ENCODE data around the gene SLC34A1. TPM values are rescaled to one million over a fixed set of nuclear protein-coding genes. Genes with fewer than 3 reads are reported as not detected.
A peak's percentile ranks its signal among the peaks of the same experiment; 100 is the strongest.

The SLC34A1 gene
- polyA plus RNA-seq, 3 donors, result not detected

DNA sequence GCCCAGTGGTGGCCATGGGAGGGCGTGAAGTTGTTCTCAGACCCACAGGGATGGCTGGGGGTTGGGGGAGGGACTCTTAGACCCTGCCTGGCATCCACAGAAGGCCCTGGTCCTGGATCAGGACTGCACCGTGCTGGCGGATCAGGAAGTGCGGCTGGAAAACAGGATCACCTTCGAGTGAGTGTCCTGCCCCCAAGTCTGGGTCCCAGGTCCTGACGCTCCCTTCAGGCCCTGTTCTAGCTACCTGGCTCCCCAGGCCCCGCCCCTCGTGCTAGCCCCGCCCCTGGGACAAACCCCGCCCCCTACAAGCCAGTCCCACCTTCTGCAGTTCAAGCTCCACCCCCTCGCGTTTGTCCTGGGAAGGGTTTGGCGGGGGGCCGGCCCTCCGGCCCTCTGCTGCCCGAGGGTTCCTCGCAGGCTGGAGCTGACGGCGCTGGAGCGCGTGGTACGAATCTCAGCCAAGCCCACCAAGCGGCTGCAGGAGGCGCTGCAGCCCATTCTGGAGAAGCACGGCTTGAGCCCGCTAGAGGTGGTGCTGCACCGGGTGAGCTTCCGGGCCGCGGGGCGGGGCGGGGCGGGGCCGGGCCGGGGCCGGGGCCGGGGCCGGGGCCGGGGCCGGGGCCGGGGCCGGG is 13.6 kb upstream of the SLC34A1 start:
- WGBS (ENCODE audit: insufficient coverage), result 14% methylated on average over 35 of the region's 42 CpGs
- Mint-ChIP-seq H3K36me3 (peaks cover 64 to 87% of the 10 kb centered on the region in 2 donors), H3K27ac (no peak overlapping the region), H3K4me1 (peaks cover 52% of the 10 kb centered on the region), H3K27me3 (ENCODE audit: low read depth in 3 of 3) (peaks cover 0 to 8% (median 0%) of the 10 kb centered on the region in 3 donors), H3K9me3 (peaks cover 0 to 3% (median 0%) of the 10 kb centered on the region in 7 donors), H3K4me3 (peak overlapping the region in 1 of 2 donors; percentile 30)
- H3K9me3 ChIP-seq (replicated peaks in 1 of 2; ENCODE audit: control insufficient read depth in 1 of 2, insufficient read depth in 1 of 2, low read length in 2 of 2), result no peaks in the 10 kb centered on the region
- TF ChIP-seq, protein P1, sequence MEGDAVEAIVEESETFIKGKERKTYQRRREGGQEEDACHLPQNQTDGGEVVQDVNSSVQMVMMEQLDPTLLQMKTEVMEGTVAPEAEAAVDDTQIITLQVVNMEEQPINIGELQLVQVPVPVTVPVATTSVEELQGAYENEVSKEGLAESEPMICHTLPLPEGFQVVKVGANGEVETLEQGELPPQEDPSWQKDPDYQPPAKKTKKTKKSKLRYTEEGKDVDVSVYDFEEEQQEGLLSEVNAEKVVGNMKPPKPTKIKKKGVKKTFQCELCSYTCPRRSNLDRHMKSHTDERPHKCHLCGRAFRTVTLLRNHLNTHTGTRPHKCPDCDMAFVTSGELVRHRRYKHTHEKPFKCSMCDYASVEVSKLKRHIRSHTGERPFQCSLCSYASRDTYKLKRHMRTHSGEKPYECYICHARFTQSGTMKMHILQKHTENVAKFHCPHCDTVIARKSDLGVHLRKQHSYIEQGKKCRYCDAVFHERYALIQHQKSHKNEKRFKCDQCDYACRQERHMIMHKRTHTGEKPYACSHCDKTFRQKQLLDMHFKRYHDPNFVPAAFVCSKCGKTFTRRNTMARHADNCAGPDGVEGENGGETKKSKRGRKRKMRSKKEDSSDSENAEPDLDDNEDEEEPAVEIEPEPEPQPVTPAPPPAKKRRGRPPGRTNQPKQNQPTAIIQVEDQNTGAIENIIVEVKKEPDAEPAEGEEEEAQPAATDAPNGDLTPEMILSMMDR (IDR thresholded peaks at IDR 0.05), result peak; percentile 42
- no peak overlapping the region for H3K9ac ChIP-seq (ENCODE audit: insufficient read depth, low read length, poor library complexity, severe bottlenecking)
- no peak overlapping the region for H3K4me2 ChIP-seq (replicated peaks; ENCODE audit: extremely low read depth, low read length, poor library complexity, severe bottlenecking)
- H4K20me1 ChIP-seq (ENCODE audit: insufficient read depth, low read length), result peaks cover 83% of the 10 kb centered on the region
- no peak overlapping the region for H3K4me3 ChIP-seq (replicated peaks in 1 of 3; ENCODE audit: low read depth in 2 of 3, low read length in 3 of 3)
- peak in 2 of 3 donors; percentile 49 to 55 for DNase-seq
- H3K4me1 ChIP-seq (ENCODE audit: control insufficient read depth in 1 of 2, insufficient read depth in 2 of 2, low read length in 2 of 2), result peaks cover 24 to 44% of the 10 kb centered on the region in 2 donors
- H3K79me2 ChIP-seq (ENCODE audit: insufficient read depth, low read length), result peaks cover 8% of the 10 kb centered on the region
- no peaks in the 10 kb centered on the region for H3K27me3 ChIP-seq (ENCODE audit: control insufficient read depth in 2 of 2, insufficient read depth in 2 of 2, low read length in 2 of 2)
- H3K27ac ChIP-seq (ENCODE audit: low read depth in 1 of 2, low read length in 2 of 2), result no peak overlapping the region
- no peak overlapping the region for H2AFZ ChIP-seq (ENCODE audit: insufficient read depth, low read depth, low read length, poor library complexity, severe bottlenecking)
- intact Hi-C loops (cut with micrococcal nuclease), result loop anchor here in 1 of 2 donors (10.0 kb wide), 1 partner anchor 694 kb away; no protein-coding TSS in a partner anchor
- peaks cover 75 to 82% of the 10 kb centered on the region in 2 donors for H3K36me3 ChIP-seq (replicated peaks in 1 of 2; ENCODE audit: control insufficient read depth in 1 of 2, insufficient read depth in 2 of 2, low read length in 2 of 2)

DNA sequence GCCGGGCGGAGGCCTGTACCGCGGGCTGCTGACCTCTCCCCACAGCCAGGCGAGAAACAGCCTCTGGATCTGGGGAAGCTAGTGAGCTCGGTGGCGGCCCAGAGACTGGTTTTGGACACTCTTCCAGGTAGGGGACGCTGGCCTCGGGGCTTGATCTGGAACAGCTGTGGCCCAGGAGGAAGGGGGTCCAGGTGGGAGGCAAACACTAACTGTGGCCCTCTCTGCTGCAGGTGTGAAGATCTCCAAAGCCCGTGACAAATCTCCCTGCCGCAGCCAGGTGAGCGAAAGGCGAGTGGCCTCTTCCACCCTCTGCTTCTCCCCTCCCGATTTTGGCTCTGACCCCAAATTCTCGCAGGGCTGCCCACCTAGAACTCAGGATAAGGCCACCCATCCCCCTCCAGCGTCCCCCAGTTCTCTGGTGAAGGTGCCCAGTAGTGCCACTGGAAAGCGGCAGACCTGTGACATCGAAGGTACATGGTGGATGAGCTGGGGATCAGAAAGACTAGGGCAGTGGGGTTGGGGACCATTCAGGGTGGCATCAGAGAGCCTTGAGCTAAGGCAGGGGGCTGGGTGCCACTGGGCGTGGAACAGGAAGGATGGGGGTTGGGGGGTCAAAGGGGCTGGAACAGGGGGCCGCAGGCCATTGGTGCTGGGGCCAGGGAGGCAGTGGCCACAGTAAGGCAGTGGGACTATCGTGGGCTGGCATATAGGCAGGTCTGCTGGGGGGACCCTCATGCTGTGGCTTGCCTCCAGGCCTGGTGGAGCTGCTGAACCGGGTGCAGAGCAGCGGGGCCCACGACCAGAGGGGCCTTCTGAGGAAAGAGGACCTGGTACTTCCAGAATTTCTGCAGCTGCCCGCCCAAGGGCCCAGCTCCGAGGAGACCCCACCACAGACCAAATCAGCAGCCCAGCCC is 12.9 kb upstream of the SLC34A1 start:
- WGBS (ENCODE audit: insufficient coverage), result 56% methylated on average over 18 of the region's 26 CpGs
- H3K36me3 ChIP-seq (replicated peaks in 1 of 2; ENCODE audit: control insufficient read depth in 1 of 2, insufficient read depth in 2 of 2, low read length in 2 of 2), result peaks cover 69 to 74% of the 10 kb centered on the region in 2 donors
- Mint-ChIP-seq H3K27ac (peak overlapping the region in 4 of 7 donors; percentile 10 to 66 (median 42)), H3K9me3 (peaks cover 0 to 3% (median 0%) of the 10 kb centered on the region in 7 donors), H3K36me3 (peaks cover 60 to 81% of the 10 kb centered on the region in 2 donors), H3K4me1 (peaks cover 47% of the 10 kb centered on the region), H3K27me3 (ENCODE audit: low read depth in 3 of 3) (peaks cover 0 to 10% (median 3%) of the 10 kb centered on the region in 3 donors), H3K4me3 (no peak overlapping the region)
- peak overlapping the region; percentile 12 to 45 for H3K27ac ChIP-seq (ENCODE audit: low read depth in 1 of 2, low read length in 2 of 2)
- peaks cover 75% of the 10 kb centered on the region for H4K20me1 ChIP-seq (ENCODE audit: insufficient read depth, low read length)
- no peaks in the 10 kb centered on the region for H3K9me3 ChIP-seq (replicated peaks in 1 of 2; ENCODE audit: control insufficient read depth in 1 of 2, insufficient read depth in 1 of 2, low read length in 2 of 2)
- H3K4me1 ChIP-seq (ENCODE audit: control insufficient read depth in 1 of 2, insufficient read depth in 2 of 2, low read length in 2 of 2), result peaks cover 24 to 39% of the 10 kb centered on the region in 2 donors
- TF ChIP-seq, protein P1 (IDR thresholded peaks at IDR 0.05), result peak; percentile 1
- no peak for DNase-seq
- peak overlapping the region in 1 of 3 experiments; percentile 5 for H3K4me3 ChIP-seq (replicated peaks in 1 of 3; ENCODE audit: low read depth in 2 of 3, low read length in 3 of 3)
- no peak overlapping the region for H2AFZ ChIP-seq (ENCODE audit: insufficient read depth, low read depth, low read length, poor library complexity, severe bottlenecking)
- no peak overlapping the region for H3K9ac ChIP-seq (ENCODE audit: insufficient read depth, low read length, poor library complexity, severe bottlenecking)
- peaks cover 1% of the 10 kb centered on the region for H3K79me2 ChIP-seq (ENCODE audit: insufficient read depth, low read length)
- H3K27me3 ChIP-seq (ENCODE audit: control insufficient read depth in 2 of 2, insufficient read depth in 2 of 2, low read length in 2 of 2), result no peaks in the 10 kb centered on the region
- H3K4me2 ChIP-seq (replicated peaks; ENCODE audit: extremely low read depth, low read length, poor library complexity, severe bottlenecking), result peak overlapping the region; percentile 16
- intact Hi-C loops (cut with micrococcal nuclease), result loop anchor here in 1 of 2 donors (10.0 kb wide), 1 partner anchor 693 kb away; no protein-coding TSS in a partner anchor

All from CD14-positive monocyte (primary cell).